ENCODE results near the gene HES1. TPM values are rescaled to one million over a fixed set of nuclear protein-coding genes. Genes with fewer than 3 reads are reported as not detected.

Gene HES1
- polyA plus RNA-seq, 1 donor from 2014 or later: 0.25 TPM

GRCh38 chr3:194110483-194110882, 25.5 kb upstream of the HES1 start:
- no peak for TF ChIP-seq REST (IDR thresholded peaks at IDR 0.05; ENCODE audit: borderline replicate concordance)
- no peak for TF ChIP-seq RAD21 (conservative IDR thresholded peaks at IDR 0.05)
- no peak for TF ChIP-seq POLR2AphosphoS5 (IDR thresholded peaks at IDR 0.05)
- TF ChIP-seq CTCF (IDR thresholded peaks at IDR 0.05; ENCODE audit: poor library complexity, severe bottlenecking): no peak
- no peak for TF ChIP-seq TAF1 (IDR thresholded peaks at IDR 0.05; ENCODE audit: low read depth)
- no peak for TF ChIP-seq MXI1 (conservative IDR thresholded peaks at IDR 0.05; ENCODE audit: poor library complexity, severe bottlenecking)
- TF ChIP-seq EZH2 (IDR thresholded peaks at IDR 0.05; ENCODE audit: borderline replicate concordance, insufficient read depth, low read length, poor library complexity, severe bottlenecking): no peak
- no peak for TF ChIP-seq EP300 (conservative IDR thresholded peaks at IDR 0.05; ENCODE audit: poor library complexity, severe bottlenecking)
- TF ChIP-seq SMC3 (conservative IDR thresholded peaks at IDR 0.05; ENCODE audit: poor library complexity): no peak
- H2AFZ ChIP-seq (ENCODE audit: low read depth, low read length): no peak overlapping the region

GRCh38 chr3:194111336-194111735, 24.6 kb upstream of the HES1 start:
- no peaks in the 10 kb centered on the region for H3K79me2 ChIP-seq (replicated peaks; ENCODE audit: insufficient read depth, low read length)
- H3F3A ChIP-seq (ENCODE audit: insufficient read depth, low read length, poor library complexity, severe bottlenecking): no peaks in the 10 kb centered on the region
- H3K9me3 ChIP-seq (ENCODE audit: low read length): no peaks in the 10 kb centered on the region
- no peaks in the 10 kb centered on the region for H3K27me3 ChIP-seq (ENCODE audit: insufficient read depth, low read depth, low read length)
- H3K9ac ChIP-seq (ENCODE audit: low read length): no peak overlapping the region
- no peak overlapping the region for H3K4me2 ChIP-seq (ENCODE audit: low read length)
- H3K27ac ChIP-seq (ENCODE audit: low read length): no peak overlapping the region
- no peak overlapping the region for H2AFZ ChIP-seq (ENCODE audit: low read depth, low read length)
- no peaks in the 10 kb centered on the region for H3K9me2 ChIP-seq (ENCODE audit: insufficient read depth, low read length)
- no peak overlapping the region for H3K4me3 ChIP-seq (ENCODE audit: low read length)
- no peak for TF ChIP-seq POLR2AphosphoS5 (IDR thresholded peaks at IDR 0.05)
- no peak for TF ChIP-seq EZH2 (IDR thresholded peaks at IDR 0.05; ENCODE audit: borderline replicate concordance, insufficient read depth, low read length, poor library complexity, severe bottlenecking)
- TF ChIP-seq REST (IDR thresholded peaks at IDR 0.05; ENCODE audit: borderline replicate concordance): no peak
- TF ChIP-seq RAD21 (conservative IDR thresholded peaks at IDR 0.05): no peak
- no peak for TF ChIP-seq MXI1 (conservative IDR thresholded peaks at IDR 0.05; ENCODE audit: poor library complexity, severe bottlenecking)
- no peak for TF ChIP-seq SMC3 (conservative IDR thresholded peaks at IDR 0.05; ENCODE audit: poor library complexity)
- TF ChIP-seq CTCF (IDR thresholded peaks at IDR 0.05; ENCODE audit: poor library complexity, severe bottlenecking): no peak
- no peak for TF ChIP-seq EP300 (conservative IDR thresholded peaks at IDR 0.05; ENCODE audit: poor library complexity, severe bottlenecking)
- TF ChIP-seq TAF1 (IDR thresholded peaks at IDR 0.05; ENCODE audit: low read depth): no peak
- no peaks in the 10 kb centered on the region for H3K36me3 ChIP-seq (ENCODE audit: insufficient read depth, low read length)
- H4K20me1 ChIP-seq (ENCODE audit: insufficient read depth): no peaks in the 10 kb centered on the region

More at GRCh38 chr3:194110483-194110882, 25.5 kb upstream of the HES1 start:
- no peak overlapping the region for H3K4me2 ChIP-seq (ENCODE audit: low read length)
- no peaks in the 10 kb centered on the region for H3F3A ChIP-seq (ENCODE audit: insufficient read depth, low read length, poor library complexity, severe bottlenecking)
- no peaks in the 10 kb centered on the region for H3K9me3 ChIP-seq (ENCODE audit: low read length)
- H3K36me3 ChIP-seq (ENCODE audit: insufficient read depth, low read length): no peaks in the 10 kb centered on the region
- no peaks in the 10 kb centered on the region for H3K9me2 ChIP-seq (ENCODE audit: insufficient read depth, low read length)
- H4K20me1 ChIP-seq (ENCODE audit: insufficient read depth): no peaks in the 10 kb centered on the region
- no peaks in the 10 kb centered on the region for H3K79me2 ChIP-seq (replicated peaks; ENCODE audit: insufficient read depth, low read length)
- H3K27me3 ChIP-seq (ENCODE audit: insufficient read depth, low read depth, low read length): no peaks in the 10 kb centered on the region
- no peak overlapping the region for H3K27ac ChIP-seq (ENCODE audit: low read length)
- H3K4me3 ChIP-seq (ENCODE audit: low read length): no peak overlapping the region
- no peak overlapping the region for H3K9ac ChIP-seq (ENCODE audit: low read length)

Measured in neural cell (in vitro differentiated cells).